Activated gamma-delta T cell treated with Interleukin-2 at 50 U/mL for 16 hours (primary cell): ENCODE measurements around the gene PMP22.

ENCODE experiments used
- DNase-seq: peaks from one replicate; pipeline ENCODE4 v3.0.0-alpha.2; 2020

The PMP22 gene

DNA sequence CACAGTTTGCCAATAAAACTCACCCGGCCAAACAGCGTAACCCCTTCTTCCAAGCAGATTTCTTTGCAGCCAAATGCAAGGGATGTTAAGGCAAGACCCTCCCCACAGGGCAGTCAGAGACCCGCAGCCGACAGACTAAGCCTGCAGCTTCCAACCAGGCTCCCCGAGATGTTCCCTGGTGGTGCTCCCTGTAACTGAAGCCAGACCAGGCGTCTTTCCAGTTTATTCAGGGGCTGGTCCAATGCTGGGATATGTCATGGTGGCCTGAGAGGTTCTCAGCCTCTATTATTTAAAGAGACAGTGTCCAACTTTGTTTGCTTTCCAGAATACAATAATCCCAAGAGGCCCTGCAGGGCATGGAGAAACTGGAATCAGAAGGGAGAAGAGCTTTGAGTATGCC lies at the start of gene PMP22:
PMP22 (minus strand) TSS at position 196 of the 400 bp plus-strand sequence. CDS start 4,599 bp downstream, outside the sequence.
- no peak for DNase-seq

DNA sequence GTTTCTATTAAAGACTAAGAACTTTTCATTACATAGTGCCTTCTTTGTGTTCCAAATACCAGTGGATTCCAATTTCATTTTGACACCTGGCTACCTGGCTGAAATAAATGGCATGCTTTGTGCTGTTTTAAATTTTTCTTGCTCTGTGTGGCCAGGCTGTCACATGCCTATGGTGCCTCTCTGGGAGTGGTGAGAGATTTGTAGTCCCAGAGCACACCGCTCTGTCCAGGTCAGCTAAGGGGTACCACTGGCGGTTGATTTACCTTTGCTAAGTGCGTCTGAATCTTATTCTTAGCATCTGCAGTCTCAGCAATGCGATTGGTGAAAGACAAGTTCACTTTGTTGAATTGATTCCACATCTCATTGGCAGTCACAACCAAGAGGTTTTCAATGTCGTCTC lies 46.9 kb upstream of the PMP22 start:
- DNase-seq, result no peak

DNA sequence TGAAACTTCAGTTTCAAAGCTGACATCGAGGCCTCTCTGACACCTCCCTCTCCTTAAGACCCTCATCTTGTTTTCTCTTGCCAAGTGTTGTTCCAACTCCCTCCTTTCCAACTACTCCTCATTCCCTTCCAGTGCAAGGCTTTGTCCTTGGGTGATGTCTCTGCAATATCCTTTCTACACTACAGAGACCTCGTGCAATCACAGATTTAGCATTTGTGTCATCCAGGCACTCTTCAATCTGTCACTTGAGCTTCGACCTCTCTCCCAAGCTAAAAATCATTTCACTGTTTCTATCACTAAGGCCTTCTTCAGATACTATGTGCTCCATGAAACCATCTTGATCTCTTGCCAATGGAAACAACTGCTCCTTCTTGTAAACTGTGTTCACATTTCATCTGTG lies 44.7 kb upstream of the PMP22 start:
- DNase-seq, result no peak

DNA sequence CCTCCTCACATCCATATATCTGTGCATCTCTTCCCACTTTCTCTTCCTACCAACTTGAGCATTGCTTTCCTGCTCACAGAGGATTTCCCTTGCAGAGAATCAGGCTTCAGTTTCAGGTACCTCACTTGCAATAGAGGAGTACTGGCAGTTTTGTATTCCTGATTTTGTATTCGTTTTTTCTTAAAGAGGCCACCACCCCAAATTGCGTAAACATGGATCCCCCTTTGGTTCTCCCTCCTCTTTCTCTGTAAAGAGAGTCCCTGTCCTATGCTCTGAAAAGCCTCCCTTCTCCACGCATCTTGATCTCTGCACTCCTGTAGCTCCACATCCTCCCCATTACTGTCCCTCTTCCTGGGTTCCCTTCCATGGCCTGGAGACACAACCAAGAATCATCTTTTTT lies 44.1 kb upstream of the PMP22 start:
- no peak for DNase-seq

DNA sequence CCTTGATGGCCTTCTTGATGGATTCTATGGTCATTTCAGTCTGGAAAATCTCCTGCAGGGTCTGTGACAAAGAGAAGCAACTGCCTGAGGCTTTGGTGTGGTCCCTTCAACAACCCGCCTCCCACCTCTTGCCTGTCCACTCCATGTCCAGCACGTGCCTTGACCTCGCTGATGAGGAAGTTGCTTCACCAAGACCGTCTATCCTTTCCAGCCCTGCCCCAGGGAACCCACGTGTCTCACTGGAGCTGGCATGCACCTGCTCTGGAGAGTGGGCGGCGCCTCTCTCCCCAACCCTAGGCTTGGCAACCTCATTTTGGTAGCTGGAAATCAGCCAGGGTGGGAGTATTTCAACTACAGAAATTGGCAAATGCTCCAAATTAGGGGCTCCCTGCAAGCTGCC lies 43.6 kb upstream of the PMP22 start:
- no peak for DNase-seq

DNA sequence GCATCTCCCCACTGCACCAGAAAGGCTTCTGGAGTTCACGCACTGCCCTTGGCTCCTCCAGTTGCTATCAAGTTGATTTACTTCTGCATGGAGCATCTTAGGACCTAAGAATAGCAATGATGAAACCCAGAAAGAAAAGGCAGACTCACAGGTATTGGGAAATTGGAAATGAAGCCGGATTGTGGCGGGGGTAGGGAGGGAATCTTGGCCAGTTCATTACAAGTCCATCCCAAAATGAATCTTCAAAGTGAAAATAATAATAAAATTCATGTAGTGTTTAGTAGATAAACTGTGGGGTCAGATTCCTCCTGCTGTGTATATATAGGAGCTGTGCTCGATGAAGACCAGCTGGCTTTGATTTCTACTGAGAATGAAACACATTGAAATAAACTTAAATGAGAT lies 42.6 kb upstream of the PMP22 start:
- no peak for DNase-seq

DNA sequence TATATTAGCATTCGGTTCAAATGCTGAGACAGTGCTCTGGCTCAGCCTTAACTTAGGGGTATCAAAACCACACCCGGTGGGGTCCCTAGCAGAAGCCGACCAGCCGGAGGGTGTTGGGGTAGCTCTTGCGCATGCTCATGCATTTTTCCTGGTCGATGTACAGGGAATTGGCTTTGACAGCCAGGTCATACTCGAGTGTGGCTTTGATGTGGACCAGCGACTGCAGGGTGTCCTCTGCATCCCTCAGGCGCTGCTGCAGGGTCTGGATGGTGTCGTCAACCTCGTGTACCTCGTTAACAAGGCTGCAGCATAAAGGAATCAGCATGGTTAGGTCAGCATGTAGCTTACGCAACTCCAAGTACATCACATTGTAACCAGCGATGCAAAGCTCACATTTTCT lies 38.7 kb upstream of the PMP22 start:
- no peak for DNase-seq

DNA sequence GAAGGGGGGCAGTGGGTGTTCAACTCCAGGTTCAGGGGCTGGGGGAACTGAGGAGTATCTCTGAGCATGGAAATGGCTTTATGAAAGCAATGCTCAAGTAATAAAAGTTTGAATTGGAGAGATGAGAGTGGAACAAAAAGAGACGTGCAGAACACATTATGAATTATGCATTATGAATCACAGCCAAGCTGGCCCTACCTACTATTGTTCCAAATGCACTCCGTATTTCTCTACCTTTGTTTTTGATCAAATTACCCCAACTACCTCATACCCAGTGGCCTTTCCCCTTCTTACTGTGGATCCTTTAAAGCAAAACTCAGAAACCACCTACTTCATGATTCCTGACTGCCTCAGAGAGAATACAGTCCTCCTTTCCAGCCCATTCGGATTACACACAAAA lies 38.1 kb upstream of the PMP22 start:
- no peak for DNase-seq

DNA sequence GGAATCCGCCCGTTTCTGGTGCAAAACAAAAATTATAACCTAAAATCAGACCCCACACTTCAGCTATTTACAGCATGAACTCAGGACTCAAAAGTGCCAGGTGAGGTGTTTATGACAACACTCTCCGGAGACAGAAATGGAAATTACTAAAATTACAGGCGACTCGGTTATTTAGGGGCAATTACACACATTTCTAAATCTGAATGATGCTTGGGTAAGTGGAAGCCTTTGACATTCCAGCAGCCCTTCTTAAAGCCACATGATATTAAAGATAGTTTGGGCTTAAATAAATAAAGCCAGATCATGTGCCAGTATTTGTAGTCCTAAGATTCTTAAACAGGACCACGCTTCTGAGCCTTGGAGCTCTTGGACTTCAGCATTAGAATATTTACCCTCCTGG lies 36.7 kb upstream of the PMP22 start:
- no peak for DNase-seq

DNA sequence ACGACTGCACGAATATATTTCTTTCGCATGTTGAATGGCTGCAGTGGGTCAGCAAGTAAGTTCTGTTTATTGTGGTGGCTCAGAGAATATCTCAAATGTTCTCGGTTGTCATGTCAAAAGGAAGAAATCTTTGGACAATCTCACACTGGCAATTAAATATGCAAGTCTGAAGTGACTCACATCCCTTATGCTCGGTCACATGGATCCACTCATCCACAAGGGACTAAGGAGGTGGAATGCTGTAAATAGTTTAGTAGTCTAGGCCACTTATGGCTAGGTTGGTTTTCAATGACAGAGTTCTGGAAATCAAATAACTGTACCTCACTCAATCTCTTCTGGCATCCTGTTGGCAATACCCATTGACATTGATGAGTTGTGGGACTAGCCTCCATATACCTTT lies 33.0 kb upstream of the PMP22 start:
- DNase-seq, result no peak

DNA sequence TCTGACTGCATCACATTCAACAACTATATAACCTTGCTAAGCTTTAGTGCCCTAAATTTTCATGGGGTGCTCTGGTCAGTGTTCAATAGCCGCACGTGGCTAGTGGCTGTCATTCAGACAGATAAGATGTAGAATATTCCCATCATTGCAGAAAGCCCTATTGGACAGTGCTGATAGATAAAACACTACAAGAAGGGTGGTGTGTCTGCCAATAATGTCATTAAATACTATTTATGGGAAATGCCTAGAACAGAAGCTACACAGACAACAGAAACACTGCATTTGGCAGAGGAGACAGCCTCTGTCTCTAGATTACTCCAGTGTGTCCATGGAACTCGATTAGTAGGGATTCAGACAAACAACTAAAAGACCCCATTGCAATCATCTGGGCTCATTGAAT lies 28.4 kb upstream of the PMP22 start:
- no peak for DNase-seq

DNA sequence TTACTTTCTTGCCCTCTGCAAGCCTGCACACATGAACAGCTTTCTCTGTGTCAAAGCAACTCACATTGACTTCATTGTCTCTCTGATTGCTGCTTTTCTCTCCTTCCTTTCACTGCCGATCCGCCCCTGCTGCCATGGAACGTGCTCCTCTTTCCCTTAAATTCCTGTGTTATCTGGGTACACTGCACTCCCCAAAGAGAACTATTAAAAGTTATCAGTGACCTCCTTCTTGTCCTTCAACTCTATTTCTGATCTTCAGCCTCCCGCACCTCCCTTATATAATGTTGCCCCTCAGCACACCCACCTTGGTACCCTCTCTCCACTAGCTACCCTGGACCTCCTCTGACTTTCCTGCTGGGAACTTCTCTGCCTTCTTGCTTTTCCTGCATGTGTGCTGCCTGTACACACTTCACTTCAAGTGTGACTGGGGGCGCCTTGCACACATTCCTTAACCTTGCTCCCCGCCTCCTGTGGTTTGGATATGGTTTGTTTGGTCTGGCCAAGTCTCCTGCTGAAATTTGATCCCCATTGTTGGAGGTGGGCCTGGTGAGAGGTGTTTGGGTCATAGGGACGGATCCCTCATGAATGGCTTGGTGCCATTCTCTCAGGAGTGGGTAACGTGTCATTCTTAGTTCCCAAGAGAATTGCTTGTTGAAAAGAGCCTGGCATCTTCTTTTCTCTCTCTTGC lies 26.7 kb upstream of the PMP22 start:
- DNase-seq, result no peak

DNA sequence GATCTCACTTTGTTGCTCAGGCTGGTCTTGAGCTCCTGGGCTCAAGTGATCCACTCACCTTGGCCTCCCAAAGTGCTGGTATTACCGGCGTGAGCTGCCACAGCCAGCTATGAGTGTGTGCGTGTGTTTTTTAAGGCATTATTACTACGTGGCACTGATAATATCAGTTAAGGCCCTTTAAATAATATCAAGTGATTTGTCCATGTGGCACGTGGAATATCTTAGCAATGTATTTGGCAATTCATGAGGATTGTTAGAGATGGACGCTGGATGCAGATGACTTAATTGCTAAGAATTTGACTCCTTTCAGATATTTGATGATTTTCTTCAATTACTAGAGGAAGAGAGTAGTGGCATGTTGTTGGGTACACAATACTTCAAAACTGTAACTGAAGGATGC lies 25.5 kb upstream of the PMP22 start:
- DNase-seq, result no peak

DNA sequence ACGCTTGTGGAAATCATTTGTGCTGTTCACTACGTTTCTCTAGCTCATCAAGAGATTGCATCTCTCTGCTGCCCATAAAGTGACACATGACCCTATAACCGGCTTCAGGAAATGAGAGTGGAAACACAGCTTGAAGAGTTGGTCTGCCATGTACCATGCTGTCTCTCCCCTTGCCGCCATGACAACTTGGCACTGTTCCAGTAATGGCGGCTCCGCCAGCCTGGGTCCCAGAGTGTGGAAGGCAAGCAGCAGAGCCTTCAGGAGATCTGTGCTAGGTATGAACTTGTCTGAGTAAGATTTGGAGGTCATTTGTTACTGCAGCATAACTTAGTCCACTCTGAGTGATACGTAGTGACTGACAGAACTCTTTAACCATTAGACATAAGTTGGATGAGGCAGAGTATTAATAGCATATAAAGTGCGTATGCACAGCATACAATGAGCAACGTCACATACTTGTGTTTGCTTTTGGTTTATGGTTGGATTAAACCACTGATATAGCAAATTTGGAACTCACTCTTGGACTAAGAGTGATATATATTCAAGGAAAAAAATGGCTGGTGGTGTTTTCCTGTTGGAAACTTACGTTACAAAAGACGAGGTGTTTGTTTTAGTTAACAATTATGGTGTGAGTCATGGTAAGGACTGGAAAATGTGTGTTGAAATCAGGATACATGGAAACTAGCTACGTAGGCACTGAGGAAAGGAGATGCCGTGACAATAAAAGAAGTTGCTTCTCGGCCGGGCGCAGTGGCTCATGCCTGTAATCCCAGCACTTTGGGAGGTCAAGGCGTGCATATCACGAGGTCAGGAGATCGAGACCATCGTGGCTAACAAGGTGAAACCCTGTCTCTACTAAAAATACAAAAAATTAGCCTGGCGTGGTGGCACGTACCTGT lies 24.4 kb upstream of the PMP22 start:
- no peak for DNase-seq

DNA sequence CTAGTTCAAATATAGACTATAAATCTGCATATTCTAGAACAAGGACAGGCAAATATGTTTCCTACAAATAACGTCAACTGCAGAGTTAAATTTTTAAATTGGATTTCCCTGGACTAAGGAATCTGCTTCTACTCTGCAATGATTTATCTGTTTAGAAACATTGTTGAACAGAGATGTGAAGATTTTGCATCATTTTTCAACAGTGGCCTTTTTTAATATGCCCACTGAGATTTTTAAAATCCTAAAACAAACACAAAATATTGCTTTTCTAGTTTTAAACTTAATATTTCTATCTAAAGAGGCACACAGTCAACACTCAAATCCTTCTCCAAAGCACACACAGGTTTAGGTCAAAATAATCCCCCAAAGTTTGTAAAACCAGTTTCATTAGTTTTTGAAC lies 23.7 kb upstream of the PMP22 start:
- DNase-seq, result no peak

DNA sequence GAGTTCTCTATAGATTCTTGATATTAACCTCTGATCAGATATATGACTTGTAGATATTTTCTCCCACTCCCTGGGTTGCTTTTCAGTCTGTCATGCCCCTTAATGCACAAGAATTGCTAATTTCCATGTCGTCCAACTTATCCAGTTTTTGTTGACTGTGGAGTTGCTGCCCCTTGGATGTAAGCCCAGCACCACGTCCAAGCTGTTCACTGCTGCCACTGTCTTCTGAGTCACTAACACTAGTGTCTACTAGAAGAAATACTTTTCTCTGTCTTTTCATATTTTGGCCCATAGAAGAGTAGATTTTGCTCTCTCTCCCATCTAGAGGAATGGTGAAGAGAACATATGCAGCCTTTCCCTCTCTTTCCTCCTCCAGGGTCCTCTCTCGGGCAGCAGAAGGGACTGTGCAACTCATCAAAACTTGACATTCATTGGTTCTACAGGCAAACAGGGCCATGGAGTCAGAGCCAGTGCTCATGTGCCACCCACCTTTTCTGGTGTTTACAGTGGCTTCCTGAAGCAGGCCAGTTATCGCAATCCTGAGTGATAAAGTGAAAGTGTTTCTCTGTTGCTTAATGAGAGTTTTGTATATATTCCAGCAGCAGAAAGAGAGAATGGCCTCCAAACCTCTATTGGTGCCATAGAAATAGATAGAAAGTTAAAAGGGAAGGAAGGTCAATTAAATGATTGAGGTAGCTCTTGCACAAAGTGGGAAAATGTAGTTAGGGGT lies 22.6 kb upstream of the PMP22 start:
- no peak for DNase-seq

DNA sequence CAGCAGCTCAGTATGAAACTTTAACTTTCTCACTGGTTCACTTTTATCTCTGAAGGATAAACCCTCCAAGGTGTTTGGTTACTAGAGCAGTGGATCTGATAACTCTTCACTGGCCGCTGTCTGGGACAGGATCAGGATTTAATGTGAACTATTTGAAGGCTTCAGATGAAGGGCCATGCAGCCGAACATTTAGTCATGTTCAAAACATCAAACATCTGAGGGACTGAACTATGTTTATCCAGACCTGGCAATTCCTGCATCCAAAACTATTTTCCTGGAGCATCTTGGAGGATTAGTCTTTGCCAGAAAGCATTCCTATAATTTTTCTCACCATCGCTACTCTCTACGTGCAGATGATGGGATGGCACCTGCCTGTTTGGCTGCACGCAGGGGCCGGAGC lies 20.3 kb upstream of the PMP22 start:
- no peak for DNase-seq

DNA sequence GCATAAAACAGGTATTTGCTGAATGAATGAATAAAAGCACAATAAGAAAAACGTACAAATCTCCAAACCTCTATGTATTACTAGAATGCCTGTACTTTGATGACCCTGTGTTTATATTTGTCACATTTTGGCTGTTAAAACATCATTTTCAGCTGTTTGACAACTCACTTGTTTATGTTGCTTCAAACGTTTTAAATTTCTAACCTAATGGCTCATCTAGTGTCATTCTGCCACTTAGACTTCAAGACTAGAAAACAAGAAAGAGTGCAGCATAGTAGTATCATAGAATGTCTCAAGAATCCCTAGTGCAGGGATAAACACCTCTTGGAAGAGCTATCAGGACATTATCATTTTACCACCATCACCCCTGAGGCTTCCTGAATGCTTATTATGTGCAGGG lies 19.4 kb upstream of the PMP22 start:
- DNase-seq, result no peak

DNA sequence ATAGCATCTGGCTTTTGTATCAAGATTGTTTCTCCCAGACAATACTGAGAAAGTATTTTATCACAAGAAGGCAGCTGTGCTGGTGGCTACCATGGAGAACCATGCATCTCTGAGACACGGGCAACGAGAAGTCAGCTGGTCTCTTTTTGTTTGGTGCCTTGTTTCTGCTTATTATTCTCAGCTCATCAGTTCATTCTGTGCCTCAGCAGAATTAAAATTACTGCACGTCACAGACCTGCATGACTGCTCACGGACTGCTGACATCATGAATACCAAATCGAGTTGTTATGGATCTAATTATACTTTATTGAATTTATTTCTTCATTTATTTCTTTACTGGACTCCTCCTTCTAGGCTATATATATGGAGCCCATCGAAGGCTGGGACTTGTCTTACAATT lies 19.0 kb upstream of the PMP22 start:
- DNase-seq, result no peak

DNA sequence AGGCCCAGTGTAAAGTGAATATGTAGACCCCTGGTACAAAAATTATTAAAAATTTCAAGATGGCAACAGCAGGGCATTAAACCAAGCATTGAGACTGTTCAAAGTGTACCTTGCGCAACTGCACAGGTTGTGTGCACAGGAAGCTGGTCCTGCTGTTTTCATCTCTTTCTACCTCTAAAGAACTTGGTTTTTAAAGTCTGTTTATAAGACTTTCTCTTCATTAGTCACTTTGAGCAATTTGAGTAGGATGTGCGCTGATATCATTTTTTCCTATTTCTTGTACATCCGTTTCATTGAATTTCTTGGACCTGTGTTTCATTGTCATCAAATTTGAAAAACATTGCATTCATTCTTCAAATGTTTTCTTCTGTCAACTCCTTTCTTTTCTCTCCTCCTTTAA lies 16.8 kb upstream of the PMP22 start:
- no peak for DNase-seq

DNA sequence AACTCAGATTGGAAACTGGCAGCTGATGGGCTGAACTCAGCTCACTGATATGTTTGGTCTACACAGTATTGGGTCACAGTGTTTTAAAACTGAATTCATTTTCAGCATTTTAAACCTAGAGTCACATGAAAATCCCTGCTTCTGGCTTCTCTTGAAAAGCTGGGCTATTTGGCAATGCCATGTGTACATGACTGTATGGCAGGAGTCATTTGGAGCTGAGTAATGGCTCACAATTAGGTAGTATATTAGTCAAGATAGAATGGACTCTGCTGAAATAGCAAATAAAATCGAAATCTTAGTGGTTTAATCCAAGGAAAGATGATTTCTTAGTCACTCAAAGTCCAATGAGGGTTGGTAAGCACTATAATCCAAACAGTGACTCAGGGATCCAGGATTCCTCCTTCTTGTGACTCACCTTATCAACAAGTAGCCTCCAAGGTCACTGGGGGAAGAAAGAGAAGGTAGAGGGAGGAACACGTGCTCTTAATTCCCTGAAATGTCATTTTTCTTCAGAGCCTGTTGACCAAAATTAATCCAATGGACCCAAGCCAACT lies 13.9 kb upstream of the PMP22 start:
- no peak for DNase-seq

DNA sequence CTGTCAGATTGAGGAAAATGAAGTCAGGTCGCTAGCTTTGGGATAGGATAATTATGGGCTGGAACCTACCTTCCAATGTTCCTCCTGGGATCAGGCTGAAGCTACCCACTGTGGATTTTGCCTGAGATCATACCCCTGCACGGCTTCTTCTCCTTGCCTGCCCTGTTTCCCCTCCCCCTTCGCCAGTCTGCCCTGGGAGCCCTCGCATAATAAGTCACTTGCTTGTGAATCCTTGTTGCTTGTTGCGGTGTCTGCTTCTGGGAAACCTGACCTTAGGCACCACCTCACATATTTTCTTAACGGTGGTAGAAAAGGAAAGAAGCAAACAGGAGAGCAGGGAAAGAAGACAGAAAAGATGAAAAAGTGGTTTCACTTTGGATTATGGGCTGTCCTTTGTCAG lies 13.3 kb upstream of the PMP22 start:
- no peak for DNase-seq

DNA sequence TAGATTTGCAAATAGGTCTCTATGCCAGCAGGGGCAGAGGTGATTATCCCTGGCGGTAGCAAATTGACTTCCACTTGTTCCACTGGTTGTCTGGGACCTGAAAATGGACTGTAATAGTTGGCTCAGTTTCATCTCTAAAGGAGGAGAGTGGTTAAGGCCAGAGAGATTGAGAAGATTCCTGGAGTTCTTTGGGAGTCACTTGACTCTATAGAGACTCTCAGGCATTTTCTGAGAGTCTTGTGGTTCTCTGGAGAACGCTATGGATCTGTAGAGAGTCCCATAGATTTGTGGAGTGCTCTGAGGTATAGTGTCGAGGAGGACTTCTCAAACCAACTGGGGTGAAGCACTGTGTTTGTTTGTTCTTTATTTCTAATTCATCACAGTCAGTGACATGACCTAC lies 8.9 kb upstream of the PMP22 start:
- no peak for DNase-seq
